Activated CD4-positive, alpha-beta memory T cell treated with anti-CD3 and anti-CD28 coated beads, Interleukin-2, amount 10 ng/mL, durations not matched to agents 7 days and 5 days (primary cell): ENCODE data around the gene LARP4. TPM values are rescaled to one million over a fixed set of nuclear protein-coding genes. Genes with fewer than 3 reads are reported as not detected.
"Not testable (repeated sequence)": the region's sequence is repeated elsewhere in the genome, so short reads cannot be mapped to it uniquely, and the experiment has no call there.

Source experiments
- CTCF ChIA-PET: fragments of 350-600 bp; sonication (Branson Sonifier 250); formaldehyde crosslinking; loops from one replicate; lab custom pipeline; 2021; ENCODE audit warnings: antibody characterized with exemption, inconsistent platforms; lab: Charles Lee
- POLR2A ChIA-PET: fragments of 350-600 bp; sonication (Branson Sonifier 250); formaldehyde crosslinking; loops from one replicate; lab custom pipeline; 2021; ENCODE audit warnings: antibody characterized with exemption; lab: Charles Lee
- DNase-seq: peaks from one replicate; pipeline ENCODE4 v3.0.0-alpha.2; 2020
- H3K27ac Mint-ChIP-seq: one replicate; pipeline ENCODE4 v1.8.0; 2021; ENCODE audit warnings: mild to moderate bottlenecking, mixed read lengths
- H3K27me3 Mint-ChIP-seq: one replicate; pipeline ENCODE4 v1.8.0; 2021; ENCODE audit warnings: mixed read lengths
- H3K36me3 Mint-ChIP-seq: one replicate; pipeline ENCODE4 v1.8.0; 2021; ENCODE audit warnings: low read depth, mixed read lengths
- H3K4me1 Mint-ChIP-seq: one replicate; pipeline ENCODE4 v1.8.0; 2021; ENCODE audit warnings: mixed read lengths
- H3K4me3 Mint-ChIP-seq: one replicate; pipeline ENCODE4 v1.8.0; 2021; ENCODE audit warnings: mild to moderate bottlenecking, mixed read lengths
- H3K9me3 Mint-ChIP-seq: one replicate; pipeline ENCODE4 v1.8.0; 2021; ENCODE audit warnings: mixed read lengths
- total RNA-seq, 2 experiments: library from RNA; stranded (reverse); gene quantifications; one replicate each; pipeline ENCODE4 v1.2.3, GENCODE V29; 2021

Gene LARP4
- total RNA-seq, result 10 to 100 TPM; 43.1 to 45.8 TPM

DNA sequence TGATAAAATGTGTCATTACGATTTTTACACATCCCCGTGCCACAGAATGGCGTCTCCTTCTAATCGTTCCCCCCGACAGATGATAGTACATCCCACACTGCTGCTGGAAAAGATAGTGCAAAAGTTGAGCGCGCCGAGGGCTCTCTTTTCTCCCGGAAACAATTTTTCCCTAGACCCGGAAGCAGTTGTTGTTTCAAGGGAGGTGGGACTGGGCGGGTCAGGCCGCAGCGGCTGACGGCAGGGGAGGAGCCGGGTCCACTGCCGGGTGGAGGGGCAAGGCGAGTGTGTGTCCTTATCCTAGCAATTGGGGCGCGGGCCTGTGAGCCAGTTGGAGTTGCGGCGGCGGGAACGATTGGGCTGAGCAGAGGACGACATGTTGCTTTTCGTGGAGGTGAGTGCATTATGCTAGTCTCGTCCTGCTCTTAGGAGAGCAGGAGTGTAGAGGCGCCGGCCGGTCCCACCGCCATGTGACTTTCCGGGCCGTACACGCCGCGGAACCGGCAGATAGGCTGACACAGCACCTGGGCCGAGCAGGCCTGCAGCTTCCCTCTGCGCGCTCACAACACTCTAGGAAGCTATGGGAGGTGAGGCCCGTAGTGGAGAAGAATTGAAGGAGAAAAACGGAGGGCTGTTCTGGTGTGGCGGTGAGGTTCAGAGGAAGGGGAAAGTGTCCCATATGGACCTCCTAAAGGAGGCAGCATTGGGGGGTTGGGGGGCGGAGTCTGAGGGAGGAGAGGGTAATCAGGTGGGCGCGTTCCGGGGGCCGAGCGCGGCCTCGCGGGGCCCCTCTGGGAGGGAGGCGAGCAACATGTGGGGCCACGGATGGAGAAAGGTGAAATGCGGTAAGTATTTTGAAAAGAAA is at the start of gene LARP4:
LARP4 (plus strand) TSS at position 248 of the 862 bp plus-strand sequence; CDS start at position 374, 126 bp downstream.
- ChIA-PET CTCF (interaction anchor here (0.7 to 4.3 kb wide), 4 partner anchors 11 to 919 kb away, joined by 3 to 22 read pairs (median 4); partner anchors contain the start of gene COX14), POLR2A (interaction anchor here (0.7 to 3.3 kb wide), 8 partner anchors 9 to 289 kb away, joined by 3 to 12 read pairs (median 3); partner anchors contain the start of genes CERS5, COX14 and DIP2B)
- Mint-ChIP-seq H3K27me3 (no peaks in the 10 kb centered on the region), H3K4me1 (peaks cover 30% of the 10 kb centered on the region), H3K27ac (peak within 1 kb of the TSS; percentile 91), H3K36me3 (peaks cover 7% of the 10 kb centered on the region), H3K9me3 (peaks cover 3% of the 10 kb centered on the region), H3K4me3 (peak within 1 kb of the TSS; percentile 92)
- DNase-seq, result peak; percentile 93

DNA sequence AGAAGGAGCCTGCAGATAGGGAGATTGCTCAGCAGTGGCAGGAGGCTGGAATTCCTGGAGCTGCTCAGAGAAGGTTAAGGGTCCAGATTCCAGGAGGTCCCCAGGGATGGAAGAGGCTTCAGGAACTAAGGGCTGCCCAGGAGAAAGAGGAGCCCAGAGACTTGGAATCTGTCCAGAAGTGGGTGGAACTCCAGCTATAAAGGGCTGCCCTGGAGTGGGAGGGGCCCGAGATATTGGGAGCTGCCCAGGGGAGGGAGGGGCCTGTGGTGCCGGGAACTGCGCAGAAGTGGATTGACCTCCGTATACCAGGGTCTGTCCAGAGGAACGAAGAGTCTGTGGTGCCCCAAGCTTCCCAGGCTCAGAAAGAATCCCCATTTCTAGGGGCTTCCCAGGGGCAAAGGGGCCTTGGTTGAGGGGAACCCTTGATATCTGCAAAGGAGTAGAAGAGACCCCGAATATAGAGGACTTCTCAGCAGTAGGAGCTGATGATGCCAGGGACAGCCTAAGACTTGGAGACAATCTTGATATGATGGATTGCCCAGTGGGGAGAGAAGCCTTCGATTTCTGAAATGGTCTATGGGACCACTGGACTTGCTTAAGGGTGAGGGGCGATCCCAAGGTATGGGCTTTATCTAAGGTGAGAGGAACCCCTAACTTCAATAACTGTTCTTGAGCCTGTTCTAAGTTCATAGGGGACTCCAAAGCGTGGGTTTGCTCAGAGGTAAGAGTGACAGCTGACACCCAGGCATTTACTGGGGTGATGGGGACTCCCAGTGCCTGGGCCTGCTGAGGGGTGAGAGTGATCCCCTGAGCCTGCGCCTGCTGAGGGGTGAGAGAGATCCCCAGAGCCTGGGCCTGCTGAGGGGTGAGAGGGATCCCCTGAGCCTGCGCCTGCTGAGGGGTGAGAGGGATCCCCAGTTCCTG is 49.3 kb upstream of the LARP4 start:
- Mint-ChIP-seq H3K36me3 (no peaks in the 10 kb centered on the region), H3K27me3 (no peaks in the 10 kb centered on the region), H3K4me3 (no peak overlapping the region), H3K27ac (no peak overlapping the region), H3K4me1 (no peaks in the 10 kb centered on the region), H3K9me3 (no peaks in the 10 kb centered on the region)
- no peak for DNase-seq
- POLR2A ChIA-PET, result no interaction called here
- CTCF ChIA-PET, result interaction anchor here (0.9 kb wide), 1 partner anchor 281 kb away, joined by 3 read pairs; no protein-coding TSS in a partner anchor

DNA sequence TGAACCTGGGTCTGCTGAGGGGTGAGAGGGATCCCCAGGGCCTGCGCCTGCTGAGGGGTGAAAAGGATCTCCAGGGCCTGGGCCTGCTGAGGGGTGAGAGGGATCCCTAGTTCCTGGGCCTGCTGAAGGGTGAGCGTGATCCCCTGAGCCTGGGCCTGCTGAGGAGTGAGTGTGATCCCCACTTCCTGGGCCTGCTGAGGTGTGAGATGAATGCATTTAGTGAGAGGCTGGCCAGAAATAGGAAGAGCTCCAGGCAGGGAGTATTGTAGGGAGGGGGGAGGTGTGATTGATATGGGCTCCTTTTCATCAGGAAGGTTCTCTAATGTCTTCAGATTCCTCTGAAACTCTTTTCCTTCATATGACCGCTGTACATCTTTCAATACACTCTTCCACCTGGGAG is 47.3 kb upstream of the LARP4 start:
- Mint-ChIP-seq H3K27me3 (no peaks in the 10 kb centered on the region), H3K4me1 (no peaks in the 10 kb centered on the region), H3K4me3 (no peak overlapping the region), H3K36me3 (no peaks in the 10 kb centered on the region), H3K27ac (no peak overlapping the region), H3K9me3 (no peaks in the 10 kb centered on the region)
- ChIA-PET POLR2A (no interaction called here), CTCF (no interaction called here)
- no peak for DNase-seq

DNA sequence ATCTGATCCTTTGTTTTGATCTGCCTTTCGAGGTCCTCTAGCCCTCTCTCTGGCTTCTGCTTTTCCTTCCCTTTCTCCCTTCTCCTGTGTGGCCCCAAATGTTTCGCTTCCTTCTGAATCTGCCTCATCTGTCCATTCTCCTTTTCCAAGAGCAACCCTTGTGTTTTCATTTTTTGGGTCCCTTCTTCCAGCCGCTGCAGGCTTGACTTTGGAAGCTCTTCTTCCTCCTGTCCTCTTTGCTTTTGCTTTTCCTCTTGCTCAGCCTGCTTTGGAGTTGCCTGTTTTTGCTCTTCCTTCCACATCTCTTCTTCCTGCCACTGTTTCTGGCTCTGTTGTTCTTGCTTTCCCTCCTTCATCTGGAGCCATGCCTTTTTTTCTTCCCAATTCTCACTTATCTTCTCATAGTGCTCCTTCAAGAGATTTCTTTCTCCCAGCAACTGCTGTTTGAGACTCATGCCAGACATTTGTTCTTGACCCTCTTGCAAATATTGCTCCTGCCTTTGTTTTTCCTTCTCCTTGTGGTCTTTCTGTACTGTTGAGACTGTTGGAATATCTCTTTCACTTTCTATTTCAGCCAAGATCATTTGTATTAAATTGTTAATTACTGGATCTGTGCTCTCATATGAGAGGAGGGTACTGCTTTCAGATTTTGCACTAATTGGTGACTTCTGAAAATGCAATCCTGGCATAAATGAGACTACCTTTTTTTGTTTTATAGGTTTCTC is 46.7 kb upstream of the LARP4 start:
- no peaks in the 10 kb centered on the region for H3K36me3 Mint-ChIP-seq
- DNase-seq, result no peak
- H3K27ac Mint-ChIP-seq, result no peak overlapping the region
- no peaks in the 10 kb centered on the region for H3K27me3 Mint-ChIP-seq
- H3K4me1 Mint-ChIP-seq, result no peaks in the 10 kb centered on the region
- POLR2A ChIA-PET, result no interaction called here
- H3K9me3 Mint-ChIP-seq, result no peaks in the 10 kb centered on the region
- H3K4me3 Mint-ChIP-seq, result no peak overlapping the region
- CTCF ChIA-PET, result no interaction called here

DNA sequence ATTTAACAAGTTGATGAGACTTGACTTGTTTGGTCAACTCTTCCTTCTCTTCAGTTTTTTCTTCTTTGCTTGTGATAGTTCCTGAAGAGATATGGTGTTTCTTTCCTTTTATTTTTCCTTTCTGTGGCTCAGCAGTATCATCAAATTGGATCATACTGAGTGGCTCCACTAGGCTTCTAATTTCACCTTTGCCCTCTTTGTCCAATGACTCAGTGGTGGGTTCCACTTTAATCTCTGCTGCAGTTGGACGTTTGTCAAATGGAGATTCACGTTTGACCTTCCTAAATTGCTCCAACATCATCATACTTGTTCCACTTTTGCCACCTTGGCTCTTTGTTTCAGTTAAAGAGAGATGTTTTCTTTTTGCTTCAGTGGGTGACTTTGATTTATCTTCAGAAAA is 45.8 kb upstream of the LARP4 start:
- H3K27me3 Mint-ChIP-seq, result no peaks in the 10 kb centered on the region
- no peaks in the 10 kb centered on the region for H3K36me3 Mint-ChIP-seq
- no peak overlapping the region for H3K4me3 Mint-ChIP-seq
- ChIA-PET POLR2A (no interaction called here), CTCF (interaction anchor here (0.6 kb wide), 1 partner anchor 340 kb away, joined by 3 read pairs; no protein-coding TSS in a partner anchor)
- DNase-seq, result no peak
- no peak overlapping the region for H3K27ac Mint-ChIP-seq
- no peaks in the 10 kb centered on the region for H3K9me3 Mint-ChIP-seq
- no peaks in the 10 kb centered on the region for H3K4me1 Mint-ChIP-seq

DNA sequence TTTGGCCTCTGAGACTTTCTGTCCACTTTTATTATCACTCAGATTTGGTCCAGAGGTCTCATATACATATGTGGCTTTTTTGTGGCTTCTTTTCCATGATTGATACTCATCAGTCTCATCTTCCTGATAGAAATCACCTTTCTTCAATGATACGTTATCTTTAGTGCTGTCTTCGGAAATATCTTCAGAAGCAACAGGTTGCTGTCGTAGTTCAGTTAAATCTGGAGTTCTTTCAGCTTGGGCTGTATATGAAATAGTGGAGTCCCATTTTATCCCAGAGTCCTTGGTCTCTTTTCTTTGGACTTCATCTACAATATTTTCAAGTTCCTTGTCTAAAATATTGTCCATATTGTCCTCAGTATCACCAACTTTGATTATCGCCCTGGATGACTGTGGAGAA is 45.3 kb upstream of the LARP4 start:
- Mint-ChIP-seq H3K27ac (no peak overlapping the region), H3K36me3 (no peaks in the 10 kb centered on the region), H3K4me1 (no peaks in the 10 kb centered on the region), H3K27me3 (no peaks in the 10 kb centered on the region), H3K9me3 (no peaks in the 10 kb centered on the region), H3K4me3 (no peak overlapping the region)
- ChIA-PET POLR2A (no interaction called here), CTCF (interaction anchor here (0.6 kb wide), 1 partner anchor 339 kb away, joined by 3 read pairs; no protein-coding TSS in a partner anchor)
- no peak for DNase-seq

DNA sequence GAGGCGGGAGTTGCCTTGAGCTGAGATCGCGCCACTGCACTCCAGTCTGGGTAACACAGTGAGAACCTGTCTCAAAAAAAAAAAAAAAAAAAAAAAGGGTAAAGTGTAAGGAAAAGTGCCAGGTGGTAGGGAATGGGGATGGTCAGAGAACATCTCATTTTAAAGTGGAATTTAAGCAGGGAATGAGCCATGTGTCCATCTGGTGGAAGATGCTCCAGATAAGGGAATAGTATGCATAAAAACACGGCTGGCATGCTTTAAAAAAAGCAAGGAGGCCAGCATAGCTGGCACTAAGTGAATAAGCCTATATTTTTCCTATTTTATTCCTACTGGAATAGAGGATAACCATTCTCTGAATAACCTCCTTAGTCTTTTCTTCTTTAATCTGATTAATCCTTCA is 38.0 kb upstream of the LARP4 start:
- DNase-seq, result no peak
- CTCF ChIA-PET, result interaction anchor here (0.6 kb wide), 1 partner anchor 60 kb away, joined by 5 read pairs; no protein-coding TSS in a partner anchor
- no peaks in the 10 kb centered on the region for H3K9me3 Mint-ChIP-seq
- H3K27me3 Mint-ChIP-seq, result no peaks in the 10 kb centered on the region
- H3K4me1 Mint-ChIP-seq, result no peaks in the 10 kb centered on the region
- POLR2A ChIA-PET, result interaction anchor here (0.9 kb wide), 1 partner anchor 416 kb away, joined by 3 read pairs; no protein-coding TSS in a partner anchor
- H3K27ac Mint-ChIP-seq, result no peak overlapping the region
- H3K4me3 Mint-ChIP-seq, result no peak overlapping the region
- no peaks in the 10 kb centered on the region for H3K36me3 Mint-ChIP-seq

DNA sequence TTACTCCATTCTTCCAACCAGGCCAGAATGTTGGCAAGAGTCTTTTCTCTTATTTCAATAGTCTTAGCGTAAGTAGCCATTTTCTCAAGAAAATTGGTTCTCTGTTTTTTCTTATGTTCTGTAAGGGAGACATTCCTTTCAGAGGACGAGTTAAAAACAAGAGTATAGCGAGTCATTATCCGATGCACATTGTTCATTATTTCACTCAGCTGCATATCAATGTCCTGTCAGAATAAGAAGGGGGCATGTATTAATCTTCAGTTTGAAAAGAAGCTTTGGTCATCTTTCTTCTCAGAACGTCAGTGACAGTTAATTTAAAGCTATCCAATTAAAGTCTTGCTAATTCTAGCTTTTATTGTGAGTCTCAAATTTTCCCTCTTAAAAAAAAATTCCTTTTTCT is 37.5 kb upstream of the LARP4 start:
- H3K4me3 Mint-ChIP-seq, result no peak overlapping the region
- CTCF ChIA-PET, result interaction anchor here (0.6 kb wide), 3 partner anchors 13 to 324 kb away, joined by 3 to 5 read pairs (median 4); no protein-coding TSS in a partner anchor
- H3K27me3 Mint-ChIP-seq, result no peaks in the 10 kb centered on the region
- H3K9me3 Mint-ChIP-seq, result no peaks in the 10 kb centered on the region
- no peak for DNase-seq
- H3K27ac Mint-ChIP-seq, result no peak overlapping the region
- POLR2A ChIA-PET, result no interaction called here
- no peaks in the 10 kb centered on the region for H3K4me1 Mint-ChIP-seq
- no peaks in the 10 kb centered on the region for H3K36me3 Mint-ChIP-seq

DNA sequence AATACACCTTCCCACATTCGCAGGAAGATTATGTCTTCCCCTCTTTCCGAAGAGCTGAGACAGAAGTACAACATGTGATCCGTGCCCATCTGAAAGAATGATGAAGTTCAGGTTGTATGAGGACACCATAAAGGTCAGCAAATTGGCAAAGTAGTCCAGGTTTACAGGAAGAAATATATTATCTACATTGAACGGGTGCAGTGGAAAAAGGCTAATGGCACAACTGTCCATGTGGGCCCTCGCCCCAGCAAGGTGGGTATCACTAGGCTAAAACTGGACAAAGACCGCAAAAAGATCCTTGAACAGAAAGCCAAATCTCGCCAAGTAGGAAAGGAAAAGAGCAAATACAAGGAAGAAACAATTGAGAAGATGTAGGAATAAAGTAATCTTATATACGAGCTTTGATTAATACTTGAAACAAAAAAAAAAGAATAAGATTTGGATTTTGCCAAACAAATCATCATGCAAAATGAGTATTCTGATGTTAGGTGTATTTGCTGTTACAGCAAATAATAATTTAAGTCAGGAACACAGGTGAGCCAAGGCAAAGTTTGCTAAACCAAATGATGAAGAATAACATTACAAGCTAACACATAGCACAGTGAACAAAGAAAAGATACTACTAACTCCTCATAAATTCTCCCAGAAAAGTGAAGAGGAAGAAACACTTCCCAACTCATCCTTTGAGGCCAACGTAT is 34.8 kb upstream of the LARP4 start:
- Mint-ChIP-seq H3K4me1 (no peaks in the 10 kb centered on the region), H3K9me3 (no peaks in the 10 kb centered on the region), H3K36me3 (no peaks in the 10 kb centered on the region), H3K27me3 (no peaks in the 10 kb centered on the region), H3K27ac (no peak overlapping the region), H3K4me3 (no peak overlapping the region)
- DNase-seq, result no peak
- ChIA-PET CTCF (no interaction called here), POLR2A (no interaction called here)

DNA sequence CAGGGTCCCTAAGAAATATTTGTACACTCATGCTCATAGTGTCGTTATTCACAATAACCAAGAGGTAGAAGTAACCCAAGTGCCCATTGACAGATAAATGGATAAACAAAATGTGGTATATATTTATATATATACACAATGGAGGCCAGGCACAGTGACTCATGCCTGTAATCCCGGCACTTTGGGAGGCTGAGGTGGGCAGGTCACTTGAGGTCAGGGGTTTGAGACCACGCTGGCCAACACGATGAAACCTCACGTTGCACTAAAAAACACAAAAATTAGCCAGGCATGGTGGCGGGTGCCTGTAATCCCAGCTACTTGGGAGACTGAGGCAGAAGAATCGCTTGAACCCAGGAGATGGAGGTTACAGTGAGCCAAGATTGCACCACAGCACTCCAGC is 30.0 kb upstream of the LARP4 start:
- H3K9me3 Mint-ChIP-seq, H3K4me1 Mint-ChIP-seq, CTCF ChIA-PET, DNase-seq, H3K4me3 Mint-ChIP-seq, H3K27ac Mint-ChIP-seq, H3K27me3 Mint-ChIP-seq, H3K36me3 Mint-ChIP-seq, POLR2A ChIA-PET: not testable (repeated sequence)

DNA sequence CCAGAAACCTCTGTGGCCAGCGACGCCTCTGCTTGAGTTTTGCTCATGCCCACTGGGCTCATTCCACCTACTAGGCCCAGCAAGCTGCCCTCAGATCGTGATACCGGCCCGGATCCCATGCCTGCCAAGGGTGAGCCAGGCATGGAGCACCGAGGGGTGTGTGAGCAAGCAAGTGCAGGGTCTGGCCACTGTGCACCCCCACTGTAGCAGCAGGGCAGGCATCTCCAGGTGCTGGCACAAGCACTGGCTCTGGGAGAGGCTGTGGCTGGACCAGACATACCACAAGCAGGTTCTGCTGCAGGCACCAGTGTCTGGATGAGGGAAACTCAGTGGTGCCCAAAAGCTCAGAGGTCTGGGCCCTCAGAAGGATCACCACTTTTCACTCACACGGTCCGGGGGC is 24.9 kb upstream of the LARP4 start:
- Mint-ChIP-seq H3K9me3 (no peaks in the 10 kb centered on the region), H3K36me3 (no peaks in the 10 kb centered on the region), H3K27me3 (no peaks in the 10 kb centered on the region), H3K4me1 (no peaks in the 10 kb centered on the region), H3K27ac (no peak overlapping the region), H3K4me3 (no peak overlapping the region)
- no peak for DNase-seq
- CTCF ChIA-PET, result interaction anchor here (1.2 to 1.8 kb wide), 2 partner anchors 12 to 200 kb away, joined by 3 to 4 read pairs; no protein-coding TSS in a partner anchor
- POLR2A ChIA-PET, result no interaction called here
